Natural killer cell (primary cell): ENCODE measurements around the gene TAAR1. TPM values are rescaled to one million over a fixed set of nuclear protein-coding genes. Genes with fewer than 3 reads are reported as not detected.
A peak's percentile ranks its signal among the peaks of the same experiment; 100 is the strongest.
"Not testable (repeated sequence)": the region's sequence is repeated elsewhere in the genome, so short reads cannot be mapped to it uniquely, and the experiment has no call there.

ENCODE experiments used
- ATAC-seq, 3 donors: fragments of 150-1000 bp in 2 of 3; fragments of 200-7000 bp in 1 of 3; cut with Tn5 transposase; 1 replicate in 1 of 3; 2 replicates in 2 of 3; pipeline ENCODE4 v1.10.0; 2021; ENCODE audit warnings: mild to moderate bottlenecking in 2 of 3, moderate library complexity in 2 of 3
- DNase-seq, 2 donors: peaks; one replicate each; pipeline versions ENCODE4 v3.0.0 to v3.0.0-alpha.2; 2013 to 2021; ENCODE audit warnings: mixed read lengths in 1 of 2
- H3K27ac ChIP-seq: one replicate; pipeline ENCODE4 v1.5.1; 2013; ENCODE audit warnings: mild to moderate bottlenecking, low read length
- H3K27me3 ChIP-seq: one replicate; pipeline ENCODE4 v1.6.1; 2013; ENCODE audit warnings: low read length; ENCODE audit not compliant: control insufficient read depth, insufficient read depth
- H3K36me3 ChIP-seq: one replicate; pipeline ENCODE4 v1.6.1; 2013; ENCODE audit warnings: low read length; ENCODE audit not compliant: control insufficient read depth, insufficient read depth
- H3K4me1 ChIP-seq: one replicate; pipeline ENCODE4 v1.6.1; 2013; ENCODE audit warnings: low read length; ENCODE audit not compliant: control insufficient read depth, insufficient read depth
- H3K4me3 ChIP-seq: one replicate; pipeline ENCODE4 v1.5.1; 2013; ENCODE audit warnings: low read length
- H3K9me3 ChIP-seq: one replicate; pipeline ENCODE4 v1.6.1; 2013; ENCODE audit warnings: low read length; ENCODE audit not compliant: control insufficient read depth, insufficient read depth
- H3K27ac Mint-ChIP-seq, 2 donors: one replicate each; pipeline ENCODE4 v1.8.0; 2022; ENCODE audit warnings: mild to moderate bottlenecking in 2 of 2, mixed read lengths in 2 of 2, moderate library complexity in 1 of 2
- H3K27me3 Mint-ChIP-seq, 2 donors: one replicate each; pipeline ENCODE4 v1.8.0; 2022; ENCODE audit warnings: low read depth in 2 of 2, mixed read lengths in 2 of 2
- H3K36me3 Mint-ChIP-seq: one replicate; pipeline ENCODE4 v1.8.0; 2022; ENCODE audit warnings: mixed read lengths
- H3K4me1 Mint-ChIP-seq, 2 donors: one replicate each; pipeline ENCODE4 v1.8.0; 2022; ENCODE audit warnings: mixed read lengths in 2 of 2
- H3K4me3 Mint-ChIP-seq: one replicate; pipeline ENCODE4 v1.8.0; 2022; ENCODE audit warnings: mild to moderate bottlenecking, moderate library complexity, mixed read lengths
- H3K9me3 Mint-ChIP-seq, 2 donors: one replicate each; pipeline ENCODE4 v1.8.0; 2022; ENCODE audit warnings: mixed read lengths in 2 of 2
- WGBS: methylation state at CpG from one replicate; pipeline ENCODE4 v1.1.7; 2013; ENCODE audit warnings: missing lambda C conversion rate; ENCODE audit not compliant: insufficient coverage; 5-methylcytosine and 5-hydroxymethylcytosine counted together
- intact Hi-C: fragments of 100-400 bp; cut with micrococcal nuclease; formaldehyde crosslinking; loops from one replicate; pipeline ENCODE4 v1.14.2; 2022
- total RNA-seq, 4 donors: library from RNA; stranded (reverse); fragments of 120-200 nt in 1 of 4; gene quantifications; one replicate each; pipeline versions ENCODE4 v1.2.3 to v1.2.4, GENCODE V29; 2013 to 2022
- TF ChIP-seq, protein P1 (sequence below): fragments of 200-600 bp; IDR thresholded peaks from one replicate; pipeline ENCODE4 v1.8.0; 2022; ENCODE audit warnings: antibody characterized with exemption

TAAR1 gene
- total RNA-seq, 3 donors from 2014 or later (not counting 1 experiment from before 2014, with no cell fraction given) = not detected

DNA sequence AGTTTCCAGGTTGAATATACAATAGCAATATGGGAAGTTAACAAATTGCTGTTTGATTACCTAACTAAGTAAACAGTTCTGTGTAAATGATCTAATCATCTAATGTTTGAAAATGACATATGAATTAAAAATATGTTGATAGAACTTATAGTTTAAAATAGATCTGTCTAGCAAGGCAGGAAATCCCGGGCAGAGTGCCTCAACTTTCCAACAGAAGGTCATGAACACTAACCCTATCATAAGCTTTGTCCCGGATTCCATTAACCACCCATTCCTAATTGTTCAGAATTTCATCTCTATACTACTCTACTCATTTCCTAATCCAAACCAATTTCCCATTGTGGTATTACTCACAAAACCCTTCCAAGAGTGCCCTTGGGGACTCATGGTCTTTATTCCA is 10.2 kb downstream of the TAAR1 start:
- H3K4me3 ChIP-seq = no peak overlapping the region
- H3K4me1 Mint-ChIP-seq = peaks cover 6 to 9% of the 10 kb centered on the region in 2 donors
- no peaks in the 10 kb centered on the region for H3K27me3 Mint-ChIP-seq
- H3K36me3 ChIP-seq = no peaks in the 10 kb centered on the region
- H3K36me3 Mint-ChIP-seq = no peaks in the 10 kb centered on the region
- peaks cover 2% of the 10 kb centered on the region for H3K4me1 ChIP-seq
- WGBS = 84% methylated on average over 2 of the region's 2 CpGs
- H3K4me3 Mint-ChIP-seq = peak overlapping the region; percentile 59
- TF ChIP-seq, protein P1, sequence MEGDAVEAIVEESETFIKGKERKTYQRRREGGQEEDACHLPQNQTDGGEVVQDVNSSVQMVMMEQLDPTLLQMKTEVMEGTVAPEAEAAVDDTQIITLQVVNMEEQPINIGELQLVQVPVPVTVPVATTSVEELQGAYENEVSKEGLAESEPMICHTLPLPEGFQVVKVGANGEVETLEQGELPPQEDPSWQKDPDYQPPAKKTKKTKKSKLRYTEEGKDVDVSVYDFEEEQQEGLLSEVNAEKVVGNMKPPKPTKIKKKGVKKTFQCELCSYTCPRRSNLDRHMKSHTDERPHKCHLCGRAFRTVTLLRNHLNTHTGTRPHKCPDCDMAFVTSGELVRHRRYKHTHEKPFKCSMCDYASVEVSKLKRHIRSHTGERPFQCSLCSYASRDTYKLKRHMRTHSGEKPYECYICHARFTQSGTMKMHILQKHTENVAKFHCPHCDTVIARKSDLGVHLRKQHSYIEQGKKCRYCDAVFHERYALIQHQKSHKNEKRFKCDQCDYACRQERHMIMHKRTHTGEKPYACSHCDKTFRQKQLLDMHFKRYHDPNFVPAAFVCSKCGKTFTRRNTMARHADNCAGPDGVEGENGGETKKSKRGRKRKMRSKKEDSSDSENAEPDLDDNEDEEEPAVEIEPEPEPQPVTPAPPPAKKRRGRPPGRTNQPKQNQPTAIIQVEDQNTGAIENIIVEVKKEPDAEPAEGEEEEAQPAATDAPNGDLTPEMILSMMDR = no peak
- intact Hi-C loops = no loop called here
- H3K27me3 ChIP-seq = no peaks in the 10 kb centered on the region
- H3K9me3 Mint-ChIP-seq = no peaks in the 10 kb centered on the region
- H3K27ac ChIP-seq = no peak overlapping the region
- ATAC-seq = no peak
- H3K9me3 ChIP-seq = no peaks in the 10 kb centered on the region
- no peak overlapping the region for H3K27ac Mint-ChIP-seq
- no peak for DNase-seq

DNA sequence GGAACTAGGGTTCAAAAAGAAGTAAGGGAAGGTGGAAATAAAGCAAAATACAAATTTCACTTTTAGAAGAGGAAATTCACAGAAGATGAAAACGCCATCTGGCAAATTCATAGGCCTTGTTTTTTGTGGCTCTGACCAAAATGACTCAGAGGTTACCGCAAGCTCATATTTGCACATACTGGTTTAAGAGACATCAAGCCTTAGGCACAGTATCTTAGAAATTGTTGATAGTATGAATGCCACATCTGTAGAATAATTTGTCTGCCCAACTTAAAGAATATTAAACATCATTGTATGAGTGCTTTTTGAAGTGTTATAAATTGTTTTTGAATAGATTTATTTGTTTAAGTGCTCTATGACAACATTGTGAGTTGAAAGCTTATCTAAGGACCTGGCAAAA is 10.6 kb downstream of the TAAR1 start:
- Mint-ChIP-seq H3K27me3 (no peaks in the 10 kb centered on the region), H3K4me3 (peak overlapping the region; percentile 59), H3K9me3 (no peaks in the 10 kb centered on the region), H3K27ac (no peak overlapping the region), H3K36me3 (no peaks in the 10 kb centered on the region), H3K4me1 (peaks cover 6 to 9% of the 10 kb centered on the region in 2 donors)
- Histone ChIP-seq H3K4me3 (no peak overlapping the region), H3K4me1 (peaks cover 2% of the 10 kb centered on the region), H3K9me3 (no peaks in the 10 kb centered on the region), H3K27ac (peak overlapping the region; percentile 42), H3K36me3 (no peaks in the 10 kb centered on the region), H3K27me3 (no peaks in the 10 kb centered on the region)
- intact Hi-C loops = no loop called here
- peak in 1 of 2 donors; percentile 35 for DNase-seq
- peak; percentile 53 to 89 (median 70) for ATAC-seq
- TF ChIP-seq, protein P1 = no peak
- 32% methylated on average over 2 of the region's 2 CpGs for WGBS

- Histone ChIP-seq H3K27me3 (no peaks in the 10 kb centered on the region), H3K4me3 (no peak overlapping the region), H3K4me1 (no peaks in the 10 kb centered on the region), H3K27ac (no peak overlapping the region), H3K9me3 (no peaks in the 10 kb centered on the region), H3K36me3 (no peaks in the 10 kb centered on the region)
- Mint-ChIP-seq H3K4me1 (peaks cover 6 to 9% of the 10 kb centered on the region in 2 donors), H3K27me3 (no peaks in the 10 kb centered on the region), H3K9me3 (no peaks in the 10 kb centered on the region), H3K4me3 (no peak overlapping the region), H3K27ac (no peak overlapping the region), H3K36me3 (no peaks in the 10 kb centered on the region)
- DNase-seq (no peak), ATAC-seq (no peak)
- TF ChIP-seq, protein P1 = no peak
- WGBS = 92% methylated on average over 3 of the region's 3 CpGs
- intact Hi-C loops = no loop called here
These were observed 15.4 kb downstream of the TAAR1 start for GRCh38 chr6:132643547-132643946.

DNA sequence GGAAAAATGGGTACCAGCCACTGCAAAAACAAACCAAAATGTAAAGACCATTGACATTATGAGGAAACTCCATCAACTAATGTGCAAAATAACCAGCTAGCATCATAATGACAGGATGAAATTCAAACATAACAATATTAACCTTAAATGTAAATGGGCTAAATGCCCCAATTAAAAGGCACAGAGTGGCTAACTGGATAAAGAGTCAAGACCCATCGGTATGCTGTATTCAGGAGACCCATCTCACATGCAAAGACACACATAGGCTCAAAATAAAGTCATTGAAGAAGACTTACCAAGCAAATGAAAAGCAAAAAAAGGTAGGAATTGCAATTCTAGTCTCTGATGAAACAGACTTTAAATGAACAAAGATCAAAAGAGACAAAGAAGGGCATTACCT is 21.8 kb downstream of the TAAR1 start:
- DNase-seq, H3K27me3 ChIP-seq, H3K4me3 Mint-ChIP-seq, H3K27ac ChIP-seq, ATAC-seq, H3K36me3 Mint-ChIP-seq, H3K4me3 ChIP-seq, H3K27ac Mint-ChIP-seq, H3K9me3 ChIP-seq, H3K36me3 ChIP-seq, H3K4me1 Mint-ChIP-seq, intact Hi-C loops, H3K4me1 ChIP-seq, H3K9me3 Mint-ChIP-seq: not testable (repeated sequence)
- WGBS = 100% methylated on average over 1 of the region's 1 CpG
- peaks cover 9 to 19% of the 10 kb centered on the region in 2 donors for H3K27me3 Mint-ChIP-seq

GRCh38 chr6:132635906-132636305 is 23.1 kb downstream of the TAAR1 start:
- intact Hi-C loops = not testable (repeated sequence)

GRCh38 chr6:132635288-132635687 is 23.7 kb downstream of the TAAR1 start:
- H3K36me3 Mint-ChIP-seq, H3K27ac Mint-ChIP-seq, H3K4me1 ChIP-seq, H3K9me3 Mint-ChIP-seq, H3K4me3 ChIP-seq, DNase-seq, H3K36me3 ChIP-seq, H3K27ac ChIP-seq, ATAC-seq, intact Hi-C loops, H3K4me3 Mint-ChIP-seq, H3K4me1 Mint-ChIP-seq, H3K27me3 ChIP-seq, H3K9me3 ChIP-seq: not testable (repeated sequence)
- WGBS = 77% methylated on average over 3 of the region's 3 CpGs
- H3K27me3 Mint-ChIP-seq = peaks cover 17 to 19% of the 10 kb centered on the region in 2 donors

More at GRCh38 chr6:132635906-132636305, 23.1 kb downstream of the TAAR1 start:
- not testable (repeated sequence) for H3K4me1 ChIP-seq, H3K27ac Mint-ChIP-seq, H3K27ac ChIP-seq, ATAC-seq, H3K4me1 Mint-ChIP-seq, H3K4me3 ChIP-seq, H3K36me3 ChIP-seq, H3K27me3 ChIP-seq, H3K4me3 Mint-ChIP-seq, DNase-seq, H3K9me3 Mint-ChIP-seq, H3K36me3 Mint-ChIP-seq, H3K9me3 ChIP-seq
- 100% methylated on average over 2 of the region's 3 CpGs for WGBS
- H3K27me3 Mint-ChIP-seq = peaks cover 12 to 19% of the 10 kb centered on the region in 2 donors
